Cerebellar cortex (tissue), 1 donor: Measurements from ENCODE around the gene PCAT7.
"Not testable (repeated sequence)": the region's sequence is repeated elsewhere in the genome, so short reads cannot be mapped to it uniquely, and the experiment has no call there.

Source experiments
- DNase-seq: peaks from one replicate; pipeline ENCODE4 v3.0.0-alpha.2; 2015; ENCODE audit warnings: low spot score

The PCAT7 gene

GRCh38 chr9:94563548-94563947, 8.7 kb downstream of the PCAT7 start:
- no peak for DNase-seq

GRCh38 chr9:94564279-94564678, 9.4 kb downstream of the PCAT7 start:
- not testable (repeated sequence) for DNase-seq

GRCh38 chr9:94566550-94566949, 11.7 kb downstream of the PCAT7 start:
- no peak for DNase-seq

- no peak for DNase-seq
Observed at GRCh38 chr9:94567271-94567670, 12.4 kb downstream of the PCAT7 start.

GRCh38 chr9:94568250-94568889, 13.5 kb downstream of the PCAT7 start:
- no peak for DNase-seq

- no peak for DNase-seq
Observed at GRCh38 chr9:94568972-94569712, 14.3 kb downstream of the PCAT7 start.

- DNase-seq, result no peak
Observed at GRCh38 chr9:94576131-94576530, 21.2 kb downstream of the PCAT7 start.

GRCh38 chr9:94577036-94577435, 22.2 kb downstream of the PCAT7 start:
- no peak for DNase-seq

- no peak for DNase-seq
Observed at GRCh38 chr9:94577571-94577970, 22.7 kb downstream of the PCAT7 start.

GRCh38 chr9:94581728-94582127, 26.8 kb downstream of the PCAT7 start:
- no peak for DNase-seq

GRCh38 chr9:94584555-94584954, 29.7 kb downstream of the PCAT7 start:
- DNase-seq, result no peak

GRCh38 chr9:94586316-94586715, 31.4 kb downstream of the PCAT7 start:
- no peak for DNase-seq

- DNase-seq, result no peak
Observed at GRCh38 chr9:94586814-94587213, 31.9 kb downstream of the PCAT7 start.

GRCh38 chr9:94588681-94589080, 33.8 kb downstream of the PCAT7 start:
- DNase-seq, result no peak

GRCh38 chr9:94591046-94591545, 36.2 kb downstream of the PCAT7 start:
- DNase-seq, result not testable (repeated sequence)

GRCh38 chr9:94591876-94592275, 37.0 kb downstream of the PCAT7 start:
- DNase-seq, result no peak

GRCh38 chr9:94592683-94593082, 37.8 kb downstream of the PCAT7 start:
- DNase-seq, result not testable (repeated sequence)

GRCh38 chr9:94593459-94594345, 38.8 kb downstream of the PCAT7 start, which contains the start of gene FBP2:
FBP2 (minus strand) TSS chr9:94593824; CDS start chr9:94593726, 98 bp downstream.
- no peak for DNase-seq

- DNase-seq, result no peak
Observed at GRCh38 chr9:94599102-94599501, 44.2 kb downstream of the PCAT7 start.

- no peak for DNase-seq
Observed at GRCh38 chr9:94600258-94600657, 45.4 kb downstream of the PCAT7 start.

GRCh38 chr9:94600715-94601114, 45.8 kb downstream of the PCAT7 start:
- DNase-seq, result no peak

- DNase-seq, result no peak
Observed at GRCh38 chr9:94602666-94603065, 47.8 kb downstream of the PCAT7 start.
